Erythroblast (primary cell): ENCODE results near the gene FIGN.

Experiments
- GATA1 ChIP-seq: IDR thresholded peaks from 2 replicates; pipeline ENCODE4 v1.6.1; 2011; ENCODE audit warnings: low read depth, mild to moderate bottlenecking, control low read depth, low read length, moderate library complexity
- POLR2A ChIP-seq: IDR thresholded peaks from 2 replicates; pipeline ENCODE4 v1.6.1; 2011; ENCODE audit warnings: mild to moderate bottlenecking, low read length

DNA sequence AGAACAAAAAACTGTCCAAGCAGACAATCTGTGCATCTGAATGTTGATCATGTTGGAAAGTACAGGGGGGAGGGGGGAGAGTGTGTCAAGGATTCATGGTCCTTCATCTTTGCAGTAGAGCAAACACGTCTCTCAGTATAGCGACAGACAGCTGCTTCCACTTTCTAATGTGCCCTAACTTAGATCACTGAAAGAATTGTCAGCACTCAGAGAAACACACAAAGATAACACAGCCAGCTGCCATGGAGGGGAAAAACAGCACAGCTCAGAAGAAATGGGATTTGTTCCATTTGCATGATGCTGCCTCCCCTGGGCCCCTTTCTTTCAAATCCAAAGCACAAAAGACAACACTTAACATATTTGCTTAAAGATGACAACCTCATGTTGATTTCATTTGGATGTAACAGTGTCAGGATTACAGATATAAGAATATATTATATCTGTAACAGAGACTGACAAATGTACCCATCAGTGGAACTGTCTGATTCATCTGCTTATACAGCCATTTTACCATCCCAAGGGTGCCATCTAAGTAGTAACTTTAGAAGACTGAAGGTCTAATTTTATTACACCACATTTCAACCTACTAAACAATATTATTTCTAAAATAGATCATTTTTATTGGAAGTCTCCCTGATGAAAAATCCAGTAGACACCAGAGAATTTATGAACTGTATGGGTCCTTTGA, 17.7 kb downstream of the FIGN start:
- TF ChIP-seq POLR2A: no peak
- TF ChIP-seq GATA1: no peak
